NCI-H2107 treated with DMSO at 0.1 percent for 48 hours (cell line): ENCODE data around the gene PINK1.

Source experiments
- DNase-seq: peaks from one replicate; lab custom pipeline; 2025; ENCODE audit not compliant: unreplicated experiment; lab: John Stamatoyannopoulos, UW

PINK1 gene

DNA sequence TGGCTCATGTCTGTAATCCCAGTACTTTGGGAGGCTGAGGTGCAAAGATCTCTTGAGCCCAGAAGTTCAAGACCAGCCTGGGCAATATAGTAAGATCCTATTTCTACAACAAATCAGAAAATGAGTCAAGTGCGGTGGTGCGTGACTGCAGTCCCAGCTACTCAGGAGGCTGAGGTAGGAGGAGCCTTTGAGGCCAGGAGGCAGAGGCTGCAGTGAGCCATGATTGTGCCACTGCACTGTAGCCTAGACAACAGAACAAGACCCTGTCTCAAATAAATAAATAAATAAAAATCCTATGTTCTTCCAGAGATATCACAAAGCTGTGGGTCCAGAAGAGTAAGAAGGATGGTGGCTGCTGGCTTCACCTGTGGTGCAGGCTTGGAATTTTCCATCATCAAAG lies 22.3 kb upstream of the PINK1 start:
- no peak for DNase-seq

DNA sequence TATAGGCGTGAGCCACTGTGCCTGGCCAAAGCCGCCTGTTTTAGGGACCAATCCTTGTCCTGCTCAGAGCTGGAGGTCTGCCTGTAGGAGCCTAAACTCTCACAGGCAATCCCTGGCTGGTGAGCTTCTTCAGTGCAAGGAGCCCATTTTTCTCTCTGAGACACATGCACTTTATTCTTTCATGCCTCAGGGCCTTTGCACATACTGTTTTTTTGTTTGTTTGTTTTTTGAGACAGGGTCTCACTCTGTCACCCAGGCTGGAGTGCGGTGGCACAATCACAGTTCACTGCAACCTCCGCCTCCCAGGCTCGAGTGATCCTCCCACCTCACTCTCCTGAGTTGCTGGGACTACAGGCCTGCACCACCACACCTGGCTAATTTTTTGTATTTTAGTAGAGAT lies 21.6 kb upstream of the PINK1 start:
- DNase-seq = no peak

GRCh38 chr1:20612221-20612746 lies 21.0 kb upstream of the PINK1 start:
- DNase-seq = no peak

DNA sequence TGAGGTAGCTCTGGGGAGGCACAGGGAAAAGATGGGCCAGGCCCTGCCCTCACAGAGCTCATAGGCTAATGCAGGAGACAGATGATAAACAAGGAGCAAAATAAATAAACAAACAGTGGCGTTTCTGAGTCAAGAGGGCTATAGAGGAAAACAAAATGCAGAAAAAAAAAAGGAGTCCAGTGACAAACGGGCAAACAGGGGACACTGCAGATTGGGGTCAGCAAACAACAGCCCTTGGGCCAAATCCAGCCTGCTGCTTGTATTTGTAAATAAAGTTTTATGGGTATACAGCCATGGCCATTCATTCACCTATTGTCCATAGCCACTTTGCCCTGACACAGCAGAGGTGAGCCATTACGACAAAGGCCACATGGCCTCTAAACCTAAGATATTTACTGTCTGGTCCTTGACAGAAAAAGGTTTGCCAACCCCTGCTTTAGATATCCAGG lies 19.1 kb upstream of the PINK1 start:
- DNase-seq = no peak

GRCh38 chr1:20615946-20616846 lies 17.1 kb upstream of the PINK1 start:
- no peak for DNase-seq

DNA sequence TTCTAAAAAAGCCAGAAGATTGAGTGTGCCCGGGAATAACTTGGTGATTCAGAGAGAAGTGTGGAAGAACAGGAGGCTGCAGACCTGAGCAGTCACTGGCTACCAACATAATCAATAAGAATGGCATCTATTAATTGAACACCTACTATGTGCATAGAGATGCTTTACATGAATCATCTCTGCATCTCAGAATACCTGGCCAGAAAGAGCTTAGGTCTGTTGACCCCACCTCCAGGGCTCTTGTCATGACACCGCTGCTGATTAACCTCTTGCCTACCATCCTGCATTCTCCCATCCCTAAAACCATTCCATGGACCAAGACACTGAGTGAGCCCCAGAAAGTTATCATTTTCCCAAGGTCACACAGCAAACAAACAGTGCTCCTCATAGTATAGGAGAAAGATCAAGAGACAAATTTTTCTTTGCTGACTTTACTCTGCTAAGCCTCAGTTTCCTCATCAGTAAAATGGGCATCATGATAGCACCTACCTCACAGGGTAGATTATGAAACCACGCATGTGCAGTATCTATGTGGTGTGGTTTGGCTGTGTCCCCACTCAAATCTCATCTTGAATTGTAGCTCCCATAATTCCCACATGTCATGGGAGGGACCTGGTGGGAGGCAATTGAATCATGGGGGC lies 16.3 kb upstream of the PINK1 start:
- DNase-seq = no peak

GRCh38 chr1:20618550-20618949 lies 14.7 kb upstream of the PINK1 start:
- no peak for DNase-seq

GRCh38 chr1:20619999-20620398 lies 13.3 kb upstream of the PINK1 start:
- no peak for DNase-seq

DNA sequence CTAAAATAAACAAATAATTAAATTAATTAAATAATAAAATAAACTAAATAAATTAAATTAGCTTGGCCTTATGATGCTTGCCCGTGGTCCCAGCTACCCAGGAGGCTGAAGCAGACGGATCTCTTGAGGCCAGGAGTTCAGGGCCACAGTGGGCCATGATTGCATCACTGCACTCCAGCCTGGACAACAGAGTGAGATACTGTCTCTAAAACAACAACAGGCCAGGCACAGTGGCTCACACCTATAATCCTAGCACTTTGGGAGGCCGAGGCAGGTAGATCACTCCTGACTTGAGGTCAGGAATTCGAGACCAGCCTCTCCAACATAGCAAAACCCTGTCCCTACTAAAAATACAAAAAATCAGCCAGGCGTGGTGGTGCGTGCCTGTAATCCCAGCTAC lies 12.2 kb upstream of the PINK1 start:
- no peak for DNase-seq

DNA sequence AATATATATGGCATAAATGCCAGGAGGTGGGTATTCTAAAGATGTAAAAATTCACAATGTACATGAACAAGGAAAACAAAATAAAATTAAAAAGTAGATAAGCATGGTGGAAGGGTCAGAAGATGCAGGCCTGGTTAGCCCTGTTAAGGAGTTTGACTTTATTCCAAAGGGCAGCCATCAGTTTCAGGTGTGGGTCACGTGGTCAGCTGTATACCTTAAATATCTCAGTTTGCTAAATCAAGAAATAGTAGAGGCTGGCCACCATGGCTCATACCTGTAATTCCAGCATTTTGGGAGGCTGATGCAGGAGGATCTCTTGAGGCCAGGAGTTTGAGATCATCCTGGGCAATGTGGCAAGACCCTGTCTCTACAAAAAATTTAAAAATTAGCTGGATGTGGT lies 8.5 kb upstream of the PINK1 start:
- DNase-seq = no peak

DNA sequence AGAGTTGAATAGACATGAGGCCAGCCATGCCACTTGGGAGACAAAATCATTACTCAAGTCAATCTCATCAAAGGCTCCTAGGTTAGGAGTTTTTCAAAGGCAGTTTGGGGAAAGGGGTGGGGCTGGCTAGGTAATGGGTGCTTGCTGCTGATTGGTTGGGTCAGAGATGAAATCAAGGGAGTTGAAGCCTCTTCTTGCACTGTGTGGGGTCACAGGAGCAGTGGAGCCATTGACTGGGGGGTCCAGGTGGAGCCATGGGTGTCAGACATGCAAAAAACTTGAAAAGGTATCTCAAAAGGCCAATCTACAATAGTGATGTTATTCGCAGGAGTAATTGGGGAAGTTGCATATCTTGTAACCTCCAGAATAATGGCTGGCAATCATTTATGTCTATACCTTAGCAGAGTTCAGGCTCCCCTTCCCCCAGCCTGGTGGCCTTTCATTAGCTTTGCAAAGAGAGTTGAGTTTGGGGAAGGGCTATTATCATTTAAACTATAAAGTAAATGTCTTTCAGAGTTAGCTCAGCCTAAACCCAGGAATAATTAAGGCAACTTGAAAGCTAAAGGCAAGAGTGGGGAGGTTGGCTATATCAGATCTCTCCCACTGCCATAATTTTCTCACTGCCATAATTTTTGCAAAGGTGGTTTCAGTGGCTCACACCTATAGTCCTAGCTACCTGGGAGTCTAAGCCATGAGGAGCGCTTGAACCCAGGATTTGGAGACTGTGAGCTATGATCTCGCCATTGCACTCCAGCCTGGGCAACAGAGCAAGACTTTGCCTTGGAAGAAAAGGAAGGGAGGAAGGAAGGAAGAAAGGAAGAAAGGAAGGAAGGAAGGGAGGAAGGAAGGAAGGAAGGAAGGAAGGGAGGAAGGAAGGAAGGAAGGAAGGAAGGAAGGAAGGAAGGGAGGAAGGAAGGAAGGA lies 7.8 kb upstream of the PINK1 start:
- no peak for DNase-seq

- no peak for DNase-seq
Observed at GRCh38 chr1:20626098-20626427, 7.2 kb upstream of the PINK1 start.

- no peak for DNase-seq
Observed at GRCh38 chr1:20626524-20626923, 6.7 kb upstream of the PINK1 start.

GRCh38 chr1:20630729-20631128 lies 2.5 kb upstream of the PINK1 start:
- DNase-seq = no peak

DNA sequence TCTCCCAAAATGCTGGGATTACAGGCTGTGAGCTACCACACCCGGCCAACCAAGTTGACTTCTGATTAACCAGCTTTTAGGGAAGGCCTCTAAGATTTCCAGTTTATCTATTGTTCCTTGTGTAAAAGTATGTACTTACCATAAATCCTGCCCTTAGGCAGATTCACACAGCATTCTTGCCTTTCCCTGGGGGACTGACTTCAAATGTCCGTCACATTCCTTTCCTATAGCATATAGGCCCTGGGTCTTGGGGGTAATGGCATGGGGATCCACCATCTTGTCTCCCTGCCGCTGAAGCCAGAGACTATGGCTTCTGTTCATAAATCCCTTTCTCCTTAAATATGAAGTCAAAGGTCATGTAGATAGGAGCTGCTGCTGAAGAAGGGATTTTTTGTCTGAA lies 872 bp upstream of the PINK1 start:
- DNase-seq = no peak

DNA sequence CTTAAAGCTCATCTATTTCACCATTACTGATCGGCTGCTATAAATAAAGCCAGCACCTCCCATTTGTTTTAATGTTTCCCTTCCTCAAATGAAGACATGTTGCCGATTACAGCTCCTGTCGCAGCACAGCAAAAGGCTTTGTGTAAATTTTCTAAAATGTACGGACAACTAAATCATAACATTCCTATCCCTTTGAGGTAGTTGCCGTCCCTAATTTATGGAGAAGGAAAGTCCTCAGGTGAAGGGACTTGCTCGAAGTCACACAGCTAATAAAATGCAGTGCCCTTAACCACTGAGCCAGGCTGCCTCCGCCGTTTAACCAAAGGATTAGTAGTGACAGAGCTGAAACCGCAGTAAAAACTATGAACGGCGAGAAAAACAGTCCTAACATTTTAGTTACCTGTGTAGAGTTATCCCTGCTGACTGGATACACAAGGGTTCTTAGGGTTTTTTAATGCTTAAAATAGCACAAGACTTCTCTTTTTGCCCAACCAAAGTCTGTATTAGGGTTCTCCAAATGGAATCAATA lies 871 bp downstream of the PINK1 start:
- DNase-seq = no peak

- peak; percentile 77 for DNase-seq
Observed at GRCh38 chr1:20634594-20635084, 1.4 kb downstream of the PINK1 start.

GRCh38 chr1:20636785-20637347 lies 3.6 kb downstream of the PINK1 start:
- DNase-seq = no peak

DNA sequence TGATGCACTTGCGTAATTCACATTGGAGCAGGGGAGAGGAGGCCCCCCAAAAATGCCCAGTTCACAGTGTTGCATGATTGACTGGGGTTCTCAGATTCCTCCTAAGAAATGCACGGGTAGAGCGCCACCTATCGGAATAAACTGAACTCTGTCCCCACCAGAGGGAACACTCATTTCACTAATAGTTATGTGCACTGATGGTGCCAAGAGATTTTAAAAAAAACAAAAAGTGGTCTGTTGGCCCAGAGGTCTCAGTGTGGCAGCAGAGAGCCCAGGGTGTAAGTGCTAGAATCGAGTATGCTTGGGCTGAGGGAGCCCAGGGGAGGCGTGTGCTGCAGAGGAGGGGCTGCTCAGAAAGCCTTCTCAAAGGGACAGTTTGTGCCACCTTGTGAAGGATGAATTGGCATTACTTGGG lies 6.9 kb downstream of the PINK1 start:
- DNase-seq = peak; percentile 23

DNA sequence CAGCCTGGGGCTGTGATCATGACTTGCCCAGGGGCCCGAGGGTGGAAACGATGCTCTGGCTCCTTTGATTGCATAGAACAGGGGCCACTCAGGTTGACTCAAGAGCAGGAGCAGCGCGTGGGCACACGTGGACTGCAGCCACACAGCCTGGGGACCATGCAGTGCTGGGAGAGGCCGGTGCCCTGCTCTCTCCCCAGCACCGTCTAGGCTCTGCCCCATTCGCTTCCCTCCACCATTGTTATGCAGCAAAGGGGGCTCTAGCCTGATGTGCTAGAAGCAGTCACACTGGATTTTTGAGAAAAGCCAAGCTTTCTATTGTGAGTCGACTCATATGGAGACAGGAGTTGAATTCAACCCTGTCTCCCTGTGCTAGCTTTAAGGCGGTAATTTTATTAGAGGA lies 8.7 kb downstream of the PINK1 start:
- no peak for DNase-seq

DNA sequence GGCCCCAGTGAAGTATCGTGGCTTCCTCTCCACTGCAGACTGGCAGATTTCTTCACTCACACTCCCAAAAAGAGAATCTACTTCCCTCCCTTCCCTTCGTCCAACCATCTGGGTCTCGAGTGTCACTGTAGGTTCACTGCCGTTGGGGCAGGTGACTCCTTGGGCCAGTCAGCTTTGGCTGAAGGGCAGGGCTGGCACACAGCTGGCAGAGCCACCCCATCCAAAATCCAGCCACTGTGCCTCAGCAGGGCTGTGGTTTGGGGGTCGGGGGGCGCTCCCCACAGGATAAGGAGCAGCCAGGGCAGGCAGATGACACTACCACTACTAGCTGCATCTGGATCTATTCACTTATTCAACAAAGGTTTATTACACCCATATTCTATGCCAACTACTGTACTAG lies 9.8 kb downstream of the PINK1 start:
- DNase-seq = no peak
